ENCODE data around the gene MATN1. TPM values are rescaled to one million over a fixed set of nuclear protein-coding genes. Genes with fewer than 3 reads are reported as not detected.

MATN1 gene
- total RNA-seq, 1 experiment from 2014 or later, result 0.12 TPM

DNA sequence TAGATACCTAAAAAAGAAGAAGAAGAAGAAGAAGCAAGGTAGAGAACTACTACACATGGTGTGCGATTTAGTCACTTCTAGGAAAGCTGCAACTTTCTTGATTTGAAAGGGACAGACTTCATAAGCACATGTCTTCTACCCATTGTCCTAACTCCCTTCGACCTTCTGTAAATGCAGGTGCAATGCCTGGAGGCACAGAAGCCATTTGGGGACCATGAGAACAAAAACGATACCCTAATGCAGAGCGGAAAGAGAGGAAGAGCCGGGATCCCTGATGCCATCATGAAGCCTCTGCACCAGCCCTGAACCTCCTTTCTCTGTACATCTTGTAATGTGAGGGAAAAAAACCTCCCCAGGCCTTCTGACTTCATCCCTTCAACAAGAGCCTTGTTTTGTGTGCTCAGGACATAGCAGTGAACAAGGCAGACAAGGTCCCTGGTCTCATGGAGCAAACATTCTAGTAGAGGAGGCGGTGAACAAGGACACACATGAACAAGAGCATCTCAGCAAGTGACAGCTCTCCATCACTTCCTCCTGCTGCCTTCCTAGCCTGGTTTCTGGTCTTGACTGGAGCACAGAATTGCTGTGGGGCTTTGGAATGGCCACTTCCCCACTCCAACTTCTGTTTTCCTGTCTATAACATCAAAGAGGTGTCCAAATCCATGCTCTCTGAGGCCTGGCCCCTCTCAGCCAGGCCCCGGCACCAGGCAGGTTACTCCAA, 39.7 kb upstream of the MATN1 start:
- Histone ChIP-seq H3K9ac (ENCODE audit: low read length) (no peak overlapping the region), H3K4me3 (replicated peaks in 1 of 2; ENCODE audit: low read depth in 1 of 2, low read length in 2 of 2) (no peak overlapping the region), H3K27ac (ENCODE audit: low read depth, low read length) (no peak overlapping the region), H3K36me3 (ENCODE audit: control insufficient read depth in 1 of 2, insufficient read depth in 2 of 2, low read length in 2 of 2) (no peaks in the 10 kb centered on the region), H3K79me2 (ENCODE audit: insufficient read depth, low read length) (no peaks in the 10 kb centered on the region), H2AFZ (ENCODE audit: low read depth, low read length, poor library complexity, severe bottlenecking) (no peak overlapping the region), H3K9me2 (ENCODE audit: insufficient read depth) (no peaks in the 10 kb centered on the region), H3K9me3 (ENCODE audit: control insufficient read depth in 1 of 2, insufficient read depth in 1 of 2, low read depth in 1 of 2, low read length in 2 of 2) (no peaks in the 10 kb centered on the region), H3K27me3 (ENCODE audit: insufficient read depth, low read length) (no peaks in the 10 kb centered on the region), H3K4me1 (ENCODE audit: control insufficient read depth in 1 of 2, insufficient read depth in 2 of 2, low read length in 2 of 2) (peaks cover 0 to 18% of the 10 kb centered on the region in 2 experiments; a peak in 2 of 4 replicates), H3K4me2 (ENCODE audit: low read length) (no peak overlapping the region), H4K20me1 (ENCODE audit: insufficient read depth) (no peaks in the 10 kb centered on the region)
- BruUV-seq (replicated peaks), result no TSS peak
- no peak for DNase-seq (ENCODE audit: low read depth, low spot score)
- intact Hi-C loops (cut with micrococcal nuclease), result no loop called here
- TF ChIP-seq RAD21 (IDR thresholded peaks at IDR 0.05; ENCODE audit: low read depth) (no peak), EZH2 (IDR thresholded peaks at IDR 0.05) (no peak), FOSL1 (IDR thresholded peaks at IDR 0.05; ENCODE audit: low read depth) (no peak), ZNF274 (IDR thresholded peaks at IDR 0.05; ENCODE audit: low read depth, low read length) (no peak), POLR2AphosphoS5 (IDR thresholded peaks at IDR 0.05; ENCODE audit: low read depth, low read length) (no peak), YY1 (IDR thresholded peaks at IDR 0.05; ENCODE audit: extremely low read depth, insufficient replicate concordance, low read depth, low read length) (no peak), CBX3 (IDR thresholded peaks at IDR 0.05; ENCODE audit: low read depth) (no peak), SIN3A (IDR thresholded peaks at IDR 0.05; ENCODE audit: low read depth) (no peak), SP1 (IDR thresholded peaks at IDR 0.05; ENCODE audit: low read depth) (no peak), TCF7L2 (IDR thresholded peaks at IDR 0.05; ENCODE audit: borderline replicate concordance, extremely low read depth, insufficient read depth, insufficient read length) (no peak), ELF1 (IDR thresholded peaks at IDR 0.05; ENCODE audit: borderline replicate concordance, low read depth) (no peak)
- TF ChIP-seq, protein P1, sequence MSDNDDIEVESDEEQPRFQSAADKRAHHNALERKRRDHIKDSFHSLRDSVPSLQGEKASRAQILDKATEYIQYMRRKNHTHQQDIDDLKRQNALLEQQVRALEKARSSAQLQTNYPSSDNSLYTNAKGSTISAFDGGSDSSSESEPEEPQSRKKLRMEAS (IDR thresholded peaks at IDR 0.05), result no peak
- TF ChIP-seq, protein P2, sequence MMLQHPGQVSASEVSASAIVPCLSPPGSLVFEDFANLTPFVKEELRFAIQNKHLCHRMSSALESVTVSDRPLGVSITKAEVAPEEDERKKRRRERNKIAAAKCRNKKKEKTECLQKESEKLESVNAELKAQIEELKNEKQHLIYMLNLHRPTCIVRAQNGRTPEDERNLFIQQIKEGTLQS (IDR thresholded peaks at IDR 0.05), result no peak
- ATAC-seq, result no peak
- ChIA-PET RAD21 (ENCODE audit: low non-redundant PET in 1 of 2, low total read pairs in 2 of 2, uncharacterized antibody in 2 of 2, unreplicated experiment in 2 of 2) (interaction anchor here in 1 of 2 experiments (0.7 kb wide), 1 partner anchor 44 kb away, joined by 3 read pairs; no protein-coding TSS in a partner anchor), CTCF (interaction anchor here (1.4 kb wide), 1 partner anchor 17 kb away, joined by 3 read pairs; no protein-coding TSS in a partner anchor), POLR2A (no interaction called here)
